22Rv1 (cell line): ENCODE results near the gene ARMC7.

ENCODE experiments used
- ZFX ChIP-seq: fragments of 450-650 bp; IDR thresholded peaks from 2 replicates; pipeline ENCODE4 v1.6.1; 2017; ENCODE audit warnings: antibody characterized with exemption, borderline replicate concordance
- TF ChIP-seq, protein P1 (sequence below): fragments of 450-650 bp; IDR thresholded peaks from 2 replicates; pipeline ENCODE4 v1.5.1; 2017; ENCODE audit warnings: mild to moderate bottlenecking

DNA sequence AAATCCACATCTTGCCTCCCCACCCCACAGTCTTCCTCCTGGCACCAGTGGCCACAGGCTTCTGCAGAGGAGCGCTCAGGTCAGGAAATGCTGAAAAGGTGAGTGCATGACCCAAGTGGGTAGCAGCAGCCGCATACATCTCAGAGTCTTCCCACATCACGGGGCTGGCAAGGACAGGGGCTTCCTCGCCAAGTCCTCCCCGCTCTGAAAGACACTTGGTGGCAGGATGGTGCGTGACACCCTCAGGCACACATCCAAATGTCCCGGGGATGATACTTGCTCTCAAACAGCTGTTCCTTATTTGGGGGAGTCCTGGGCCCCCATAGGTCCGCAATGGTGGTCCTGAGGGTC lies 30.8 kb upstream of the ARMC7 start:
- TF ChIP-seq, protein P1, sequence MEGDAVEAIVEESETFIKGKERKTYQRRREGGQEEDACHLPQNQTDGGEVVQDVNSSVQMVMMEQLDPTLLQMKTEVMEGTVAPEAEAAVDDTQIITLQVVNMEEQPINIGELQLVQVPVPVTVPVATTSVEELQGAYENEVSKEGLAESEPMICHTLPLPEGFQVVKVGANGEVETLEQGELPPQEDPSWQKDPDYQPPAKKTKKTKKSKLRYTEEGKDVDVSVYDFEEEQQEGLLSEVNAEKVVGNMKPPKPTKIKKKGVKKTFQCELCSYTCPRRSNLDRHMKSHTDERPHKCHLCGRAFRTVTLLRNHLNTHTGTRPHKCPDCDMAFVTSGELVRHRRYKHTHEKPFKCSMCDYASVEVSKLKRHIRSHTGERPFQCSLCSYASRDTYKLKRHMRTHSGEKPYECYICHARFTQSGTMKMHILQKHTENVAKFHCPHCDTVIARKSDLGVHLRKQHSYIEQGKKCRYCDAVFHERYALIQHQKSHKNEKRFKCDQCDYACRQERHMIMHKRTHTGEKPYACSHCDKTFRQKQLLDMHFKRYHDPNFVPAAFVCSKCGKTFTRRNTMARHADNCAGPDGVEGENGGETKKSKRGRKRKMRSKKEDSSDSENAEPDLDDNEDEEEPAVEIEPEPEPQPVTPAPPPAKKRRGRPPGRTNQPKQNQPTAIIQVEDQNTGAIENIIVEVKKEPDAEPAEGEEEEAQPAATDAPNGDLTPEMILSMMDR: no peak
- no peak for TF ChIP-seq ZFX
